Measurements from ENCODE around the gene EN2. TPM values are rescaled to one million over a fixed set of nuclear protein-coding genes. Genes with fewer than 3 reads are reported as not detected.

EN2 gene
- total RNA-seq, 1 experiment from 2014 or later = not detected

DNA sequence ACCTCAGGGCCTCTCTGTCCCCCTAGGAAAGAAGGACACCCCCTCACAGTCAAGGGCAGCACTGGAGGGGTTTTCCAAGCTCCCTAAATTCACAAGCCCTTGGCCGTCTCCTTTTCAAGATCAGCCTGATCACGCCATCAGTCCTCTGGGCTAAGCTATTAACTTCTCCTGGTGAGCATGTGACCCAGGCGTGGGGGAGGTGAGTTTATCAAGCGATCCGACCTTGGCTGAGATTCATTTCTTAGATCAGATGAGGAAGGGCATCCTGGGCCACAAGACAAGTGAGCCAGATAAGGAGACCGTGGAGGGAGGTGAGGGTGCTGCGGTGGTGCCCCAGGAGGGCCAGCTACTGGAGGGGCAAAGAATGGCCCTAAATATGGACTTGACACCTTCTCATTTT is 19.2 kb upstream of the EN2 start:
- Mint-ChIP-seq H3K36me3 (ENCODE audit: insufficient read depth, unreplicated experiment) (no peaks in the 10 kb centered on the region), H3K27ac (ENCODE audit: low read depth, unreplicated experiment) (no peak overlapping the region), H3K4me1 (ENCODE audit: insufficient read depth, unreplicated experiment) (no peaks in the 10 kb centered on the region), H3K27me3 (ENCODE audit: insufficient read depth, unreplicated experiment) (peaks cover 68% of the 10 kb centered on the region), H3K4me3 (ENCODE audit: unreplicated experiment) (no peak overlapping the region), H3K9me3 (ENCODE audit: unreplicated experiment) (no peaks in the 10 kb centered on the region)
- no peak for DNase-seq (ENCODE audit: unreplicated experiment)
- TF ChIP-seq, protein P1, sequence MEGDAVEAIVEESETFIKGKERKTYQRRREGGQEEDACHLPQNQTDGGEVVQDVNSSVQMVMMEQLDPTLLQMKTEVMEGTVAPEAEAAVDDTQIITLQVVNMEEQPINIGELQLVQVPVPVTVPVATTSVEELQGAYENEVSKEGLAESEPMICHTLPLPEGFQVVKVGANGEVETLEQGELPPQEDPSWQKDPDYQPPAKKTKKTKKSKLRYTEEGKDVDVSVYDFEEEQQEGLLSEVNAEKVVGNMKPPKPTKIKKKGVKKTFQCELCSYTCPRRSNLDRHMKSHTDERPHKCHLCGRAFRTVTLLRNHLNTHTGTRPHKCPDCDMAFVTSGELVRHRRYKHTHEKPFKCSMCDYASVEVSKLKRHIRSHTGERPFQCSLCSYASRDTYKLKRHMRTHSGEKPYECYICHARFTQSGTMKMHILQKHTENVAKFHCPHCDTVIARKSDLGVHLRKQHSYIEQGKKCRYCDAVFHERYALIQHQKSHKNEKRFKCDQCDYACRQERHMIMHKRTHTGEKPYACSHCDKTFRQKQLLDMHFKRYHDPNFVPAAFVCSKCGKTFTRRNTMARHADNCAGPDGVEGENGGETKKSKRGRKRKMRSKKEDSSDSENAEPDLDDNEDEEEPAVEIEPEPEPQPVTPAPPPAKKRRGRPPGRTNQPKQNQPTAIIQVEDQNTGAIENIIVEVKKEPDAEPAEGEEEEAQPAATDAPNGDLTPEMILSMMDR (IDR thresholded peaks at IDR 0.05; ENCODE audit: unreplicated experiment) = no peak
- intact Hi-C loops (cut with micrococcal nuclease) = no loop called here
- BruUV-seq (replicated peaks) = no TSS peak
- ChIA-PET CTCF (interaction anchor here (0.6 kb wide), 1 partner anchor 531 kb away, joined by 3 read pairs; no protein-coding TSS in a partner anchor), POLR2A (interaction anchor here (0.6 kb wide), 1 partner anchor 19 kb away, joined by 4 read pairs; no protein-coding TSS in a partner anchor)

DNA sequence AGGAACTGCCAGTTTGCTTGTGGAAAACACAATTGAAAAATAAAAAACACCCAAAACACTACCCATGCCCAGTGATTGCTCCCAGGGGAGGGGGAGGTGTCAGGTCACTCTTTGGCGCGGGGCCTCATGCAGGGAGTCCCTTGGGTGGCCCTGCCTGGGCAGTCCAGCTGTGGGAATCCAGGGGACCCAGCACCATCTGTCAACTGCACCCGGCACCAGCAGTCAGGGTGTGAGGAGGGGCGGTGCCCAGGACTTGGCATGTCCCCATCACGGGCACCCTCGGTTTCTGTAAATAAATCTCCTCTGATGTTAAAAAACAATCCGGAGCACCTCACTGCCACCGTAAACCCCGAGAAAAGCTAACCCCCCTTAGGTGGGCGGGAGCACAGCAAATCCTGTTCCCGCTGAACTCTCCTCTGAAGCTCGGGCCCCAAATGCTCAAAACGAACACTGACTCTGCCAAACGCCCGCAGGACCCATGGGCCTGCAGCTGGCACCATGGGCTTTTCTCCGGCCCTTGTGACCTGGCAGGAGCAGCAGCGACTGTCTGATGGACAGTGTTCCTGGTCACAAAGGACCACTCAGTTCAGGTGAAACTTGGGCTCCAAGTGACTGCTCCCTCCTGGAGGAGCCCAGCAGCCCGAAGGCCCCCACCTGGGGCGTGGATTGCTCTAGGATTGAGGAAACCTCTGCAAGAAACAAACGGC is 18.5 kb upstream of the EN2 start:
- Mint-ChIP-seq H3K4me3 (ENCODE audit: unreplicated experiment) (no peak overlapping the region), H3K4me1 (ENCODE audit: insufficient read depth, unreplicated experiment) (no peaks in the 10 kb centered on the region), H3K27ac (ENCODE audit: low read depth, unreplicated experiment) (no peak overlapping the region), H3K36me3 (ENCODE audit: insufficient read depth, unreplicated experiment) (no peaks in the 10 kb centered on the region), H3K9me3 (ENCODE audit: unreplicated experiment) (no peaks in the 10 kb centered on the region), H3K27me3 (ENCODE audit: insufficient read depth, unreplicated experiment) (peaks cover 68% of the 10 kb centered on the region)
- BruUV-seq (replicated peaks) = no TSS peak
- POLR2A ChIA-PET = interaction anchor here (0.6 kb wide), 1 partner anchor 19 kb away, joined by 4 read pairs; no protein-coding TSS in a partner anchor
- no peak for DNase-seq (ENCODE audit: unreplicated experiment)
- TF ChIP-seq, protein P1 (IDR thresholded peaks at IDR 0.05; ENCODE audit: unreplicated experiment) = no peak
- CTCF ChIA-PET = interaction anchor here (0.5 to 0.6 kb wide), 3 partner anchors 291 to 1339 kb away, joined by 3 read pairs; no protein-coding TSS in a partner anchor
- intact Hi-C loops (cut with micrococcal nuclease) = no loop called here

GRCh38 chr7:155440018-155440410 is 17.9 kb upstream of the EN2 start:
- intact Hi-C loops (cut with micrococcal nuclease) = no loop called here
- ChIA-PET CTCF (interaction anchor here (0.5 to 0.6 kb wide), 2 partner anchors 290 to 1339 kb away, joined by 3 read pairs; no protein-coding TSS in a partner anchor), POLR2A (no interaction called here)
- BruUV-seq (replicated peaks) = no TSS peak
- H3K9me3 Mint-ChIP-seq (ENCODE audit: unreplicated experiment) = no peaks in the 10 kb centered on the region
- H3K27me3 Mint-ChIP-seq (ENCODE audit: insufficient read depth, unreplicated experiment) = peaks cover 68% of the 10 kb centered on the region
- H3K27ac Mint-ChIP-seq (ENCODE audit: low read depth, unreplicated experiment) = no peak overlapping the region
- no peaks in the 10 kb centered on the region for H3K36me3 Mint-ChIP-seq (ENCODE audit: insufficient read depth, unreplicated experiment)
- no peak for DNase-seq (ENCODE audit: unreplicated experiment)
- TF ChIP-seq, protein P1 (IDR thresholded peaks at IDR 0.05; ENCODE audit: unreplicated experiment) = no peak
- no peaks in the 10 kb centered on the region for H3K4me1 Mint-ChIP-seq (ENCODE audit: insufficient read depth, unreplicated experiment)
- H3K4me3 Mint-ChIP-seq (ENCODE audit: unreplicated experiment) = no peak overlapping the region

DNA sequence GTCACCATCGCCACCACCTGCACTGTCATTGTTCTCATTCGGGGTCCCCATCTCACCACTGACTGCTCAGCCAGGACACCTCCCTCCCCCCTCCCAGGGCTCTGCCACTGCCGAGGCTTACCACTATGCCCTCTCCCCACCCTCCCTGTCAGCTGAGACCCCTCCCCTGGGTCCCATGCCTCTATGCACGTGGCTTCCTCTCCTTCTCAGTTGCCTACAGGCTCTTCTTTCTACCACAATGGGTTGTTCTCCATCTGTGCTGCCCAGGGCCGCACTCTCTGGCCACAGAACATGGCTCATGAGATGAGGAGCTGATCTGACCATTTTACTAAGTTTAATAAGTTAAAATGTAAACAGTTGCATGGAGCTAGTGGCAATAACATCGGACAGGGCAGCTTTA is 16.1 kb upstream of the EN2 start:
- POLR2A ChIA-PET = no interaction called here
- no TSS peak for BruUV-seq (replicated peaks)
- CTCF ChIA-PET = no interaction called here
- intact Hi-C loops (cut with micrococcal nuclease) = no loop called here
- H3K27ac Mint-ChIP-seq (ENCODE audit: low read depth, unreplicated experiment) = no peak overlapping the region
- TF ChIP-seq, protein P1 (IDR thresholded peaks at IDR 0.05; ENCODE audit: unreplicated experiment) = no peak
- H3K4me3 Mint-ChIP-seq (ENCODE audit: unreplicated experiment) = no peak overlapping the region
- peaks cover 53% of the 10 kb centered on the region for H3K27me3 Mint-ChIP-seq (ENCODE audit: insufficient read depth, unreplicated experiment)
- no peaks in the 10 kb centered on the region for H3K9me3 Mint-ChIP-seq (ENCODE audit: unreplicated experiment)
- no peak for DNase-seq (ENCODE audit: unreplicated experiment)
- H3K36me3 Mint-ChIP-seq (ENCODE audit: insufficient read depth, unreplicated experiment) = no peaks in the 10 kb centered on the region
- no peaks in the 10 kb centered on the region for H3K4me1 Mint-ChIP-seq (ENCODE audit: insufficient read depth, unreplicated experiment)
